Pulmonary artery endothelial cell (primary cell): ENCODE data around the gene GBP7. TPM values are rescaled to one million over a fixed set of nuclear protein-coding genes. Genes with fewer than 3 reads are reported as not detected.
A peak's percentile ranks its signal among the peaks of the same experiment; 100 is the strongest.
"Not testable (repeated sequence)": the region's sequence is repeated elsewhere in the genome, so short reads cannot be mapped to it uniquely, and the experiment has no call there.

Experiments used
- DNase-seq: peaks from one replicate; pipeline ENCODE4 v3.0.0-alpha.2; 2011; ENCODE audit warnings: low read depth, low spot score
- total RNA-seq: library from RNA; depleted of rRNA; stranded (reverse); fragments of >200 nt; gene quantifications from 2 replicates; pipeline ENCODE4 v1.2.3, GENCODE V29; 2014

The GBP7 gene, protein sequence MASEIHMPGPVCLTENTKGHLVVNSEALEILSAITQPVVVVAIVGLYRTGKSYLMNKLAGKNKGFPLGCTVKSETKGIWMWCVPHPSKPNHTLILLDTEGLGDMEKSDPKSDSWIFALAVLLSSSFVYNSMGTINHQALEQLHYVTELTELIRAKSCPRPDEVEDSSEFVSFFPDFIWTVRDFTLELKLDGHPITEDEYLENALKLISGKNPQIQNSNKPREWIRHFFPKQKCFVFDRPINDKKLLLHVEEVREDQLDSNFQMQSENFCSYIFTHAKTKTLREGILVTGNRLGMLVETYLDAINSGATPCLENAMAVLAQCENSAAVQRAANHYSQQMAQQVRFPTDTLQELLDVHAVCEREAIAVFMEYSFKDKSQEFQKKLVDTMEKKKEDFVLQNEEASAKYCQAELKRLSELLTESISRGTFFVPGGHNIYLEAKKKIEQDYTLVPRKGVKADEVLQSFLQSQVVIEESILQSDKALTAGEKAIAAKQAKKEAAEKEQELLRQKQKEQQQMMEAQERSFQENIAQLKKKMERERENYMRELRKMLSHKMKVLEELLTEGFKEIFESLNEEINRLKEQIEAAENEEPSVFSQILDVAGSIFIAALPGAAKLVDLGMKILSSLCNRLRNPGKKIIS
- not detected in 2 replicates for total RNA-seq

DNA sequence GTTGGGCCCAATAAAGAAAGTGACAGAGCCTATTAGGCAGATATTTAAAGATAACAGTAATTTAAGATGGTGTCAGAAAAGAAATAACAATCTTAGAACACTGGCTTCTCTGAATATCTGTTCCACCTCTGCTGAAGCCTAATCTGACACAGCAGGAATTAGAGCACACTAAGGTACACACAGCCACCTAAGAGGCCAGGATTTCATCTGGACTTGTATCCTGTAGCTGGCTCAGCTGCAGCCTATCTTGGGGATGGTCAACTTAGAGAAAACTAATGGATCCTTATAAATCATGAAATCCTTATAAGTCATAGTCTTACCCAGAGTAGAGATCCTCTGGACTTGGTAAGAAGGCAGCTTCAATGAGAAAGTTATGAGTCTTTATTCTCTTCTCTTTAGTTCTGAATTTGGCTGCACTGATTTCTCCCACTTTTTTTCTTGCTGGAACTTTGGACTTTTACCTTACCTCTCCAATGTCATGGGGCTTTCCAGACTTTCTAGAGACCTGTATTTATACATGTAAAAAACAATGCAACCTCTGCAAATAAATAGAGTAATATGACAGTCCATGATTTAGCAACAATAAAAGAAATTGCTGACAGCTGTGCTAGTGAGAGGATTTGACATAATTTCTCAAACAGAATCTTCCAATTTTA lies at the start of gene GBP7:
TSS of gene GBP7 (minus strand) at position 403 of the 656 bp plus-strand sequence. CDS start 4,068 bp downstream, outside the sequence.
- DNase-seq, result no peak

DNA sequence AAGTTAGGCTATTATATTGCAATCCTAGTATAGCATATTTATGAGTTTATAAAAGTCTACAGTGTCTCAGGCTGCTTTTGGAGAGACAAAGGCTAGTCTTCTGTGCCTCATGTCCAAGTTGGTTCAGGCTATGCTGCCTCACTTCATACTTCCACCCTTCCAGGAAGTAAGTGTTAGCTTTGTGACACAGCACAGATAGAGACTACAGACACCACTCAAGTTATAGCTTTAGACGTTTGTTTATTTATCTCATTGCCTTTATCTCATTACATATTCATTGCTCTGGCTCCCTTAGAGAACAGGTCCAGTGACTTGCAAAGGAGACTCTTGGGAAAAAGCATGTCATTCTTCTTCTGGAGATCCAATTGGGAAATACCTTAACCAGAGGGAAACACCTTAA lies 45.5 kb upstream of the GBP7 start:
- no peak for DNase-seq

DNA sequence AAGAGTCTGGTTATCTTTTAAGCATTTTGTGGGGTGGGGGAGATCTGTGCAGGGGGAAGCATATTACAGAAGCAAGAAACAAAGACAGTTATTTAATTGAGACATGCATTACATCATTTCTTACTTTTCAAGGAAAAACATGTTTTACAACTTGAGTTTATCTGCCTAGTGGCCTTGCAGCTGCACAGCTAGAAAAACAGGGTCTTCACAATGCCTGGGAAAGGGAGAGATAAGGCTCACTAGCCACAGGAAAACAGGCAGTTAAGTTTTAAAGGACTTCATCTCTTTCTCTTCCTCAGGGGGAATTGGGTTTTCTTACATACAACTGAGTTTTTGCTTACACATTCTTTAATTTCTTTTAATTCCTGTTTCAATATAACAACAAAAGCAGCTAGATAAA lies 44.0 kb upstream of the GBP7 start:
- DNase-seq, result not testable (repeated sequence)

DNA sequence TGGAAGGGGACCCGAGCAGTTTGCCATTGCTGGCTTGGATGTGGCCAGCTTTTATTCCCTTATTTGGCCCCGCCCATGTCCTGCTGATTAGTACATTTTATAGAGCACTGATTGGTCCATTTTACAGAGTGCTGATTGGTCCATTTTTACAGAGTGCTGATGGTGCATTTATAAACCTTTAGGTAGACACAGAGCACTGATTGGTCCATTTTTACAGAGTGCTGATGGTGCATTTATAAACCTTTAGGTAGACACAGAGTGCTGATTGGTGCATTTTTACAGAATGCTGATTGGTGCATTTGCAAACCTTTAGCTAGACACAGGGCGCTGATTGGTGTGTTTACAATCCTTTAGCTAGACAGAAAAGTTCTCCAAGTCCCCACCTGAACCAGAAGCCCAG lies 43.1 kb upstream of the GBP7 start:
- not testable (repeated sequence) for DNase-seq

DNA sequence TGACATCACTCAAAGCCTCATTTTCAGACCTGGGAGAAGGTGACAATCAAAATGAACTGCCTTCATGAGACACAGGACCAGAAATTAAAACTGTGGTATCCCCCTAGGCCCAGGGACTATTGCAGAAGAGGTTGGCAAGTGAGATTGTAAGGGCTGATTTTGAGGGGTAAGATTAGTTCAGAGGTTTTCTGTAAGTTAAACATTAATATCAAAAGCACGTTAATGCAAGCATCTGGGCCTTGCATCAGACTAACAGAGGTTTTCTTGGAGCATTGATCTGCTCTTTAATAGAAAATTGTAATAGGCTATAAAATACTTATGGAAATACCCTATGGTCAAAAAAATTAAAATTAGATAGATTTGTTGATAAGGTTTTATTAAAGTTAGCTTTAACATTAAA lies 37.5 kb upstream of the GBP7 start:
- DNase-seq, result no peak

DNA sequence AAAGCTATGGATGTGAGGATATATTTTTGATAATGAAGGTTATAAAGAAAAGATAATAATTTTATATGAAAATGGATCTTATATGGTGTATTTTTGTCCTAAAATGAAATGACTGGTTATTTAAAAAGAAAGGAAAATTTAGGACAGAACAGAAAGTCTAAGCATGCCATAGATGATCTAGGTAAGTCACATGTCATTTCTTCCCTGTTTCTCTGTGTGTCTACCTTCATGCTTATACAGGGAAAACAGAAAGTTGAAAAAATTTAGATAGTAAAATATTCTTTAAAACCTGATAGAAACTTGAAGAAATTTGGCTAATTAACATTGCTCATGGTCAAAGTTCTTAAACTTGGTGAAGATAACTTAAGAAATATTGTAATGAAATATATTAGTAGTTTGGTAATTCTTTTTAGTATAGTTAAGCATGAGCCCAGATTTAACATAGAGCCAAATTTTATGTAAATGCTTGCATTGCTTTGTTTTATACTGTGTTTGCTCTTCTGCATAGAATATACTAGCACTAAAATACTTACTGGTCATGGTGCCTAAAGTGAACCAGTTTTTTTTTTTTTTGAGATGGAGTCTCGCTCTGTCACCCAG lies 35.3 kb upstream of the GBP7 start:
- DNase-seq, result no peak

DNA sequence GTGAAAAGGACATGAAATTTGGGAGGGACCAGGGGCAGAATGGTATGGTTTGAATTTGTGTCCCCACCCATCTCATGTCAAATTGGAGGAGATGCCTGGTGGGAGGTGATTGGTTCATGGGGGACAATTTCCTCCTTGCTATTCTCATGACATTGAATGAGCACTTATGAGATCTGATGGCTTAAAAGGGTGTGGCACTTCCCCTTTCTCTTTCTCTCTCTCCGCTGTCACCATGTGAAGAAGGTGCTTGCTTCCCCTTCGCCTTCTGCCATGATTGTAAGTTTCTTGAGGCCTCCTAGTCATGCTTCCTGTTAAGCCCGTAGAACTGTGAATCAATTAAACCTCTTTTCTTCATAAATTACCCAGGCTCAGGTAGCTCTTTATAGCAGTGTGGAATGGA lies 30.6 kb upstream of the GBP7 start:
- DNase-seq, result no peak

DNA sequence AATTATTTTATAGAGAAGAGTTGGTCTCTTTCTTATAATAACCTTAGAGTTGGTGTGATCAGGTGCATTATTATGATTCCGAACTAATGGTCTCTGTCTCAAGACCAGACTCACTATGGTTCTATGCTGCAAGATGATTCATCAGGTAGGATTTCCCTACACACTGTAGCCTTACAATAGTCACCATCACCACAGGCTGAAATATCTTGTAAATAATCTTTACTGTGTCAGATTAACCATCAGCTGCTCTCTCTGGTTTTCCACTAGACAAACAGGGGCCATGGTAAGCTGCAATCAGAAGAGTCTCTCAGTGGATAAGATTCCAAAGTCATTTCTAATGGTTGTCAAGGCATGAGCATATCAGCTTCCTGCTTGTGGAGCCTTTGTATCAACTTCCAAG lies 27.4 kb upstream of the GBP7 start:
- no peak for DNase-seq

DNA sequence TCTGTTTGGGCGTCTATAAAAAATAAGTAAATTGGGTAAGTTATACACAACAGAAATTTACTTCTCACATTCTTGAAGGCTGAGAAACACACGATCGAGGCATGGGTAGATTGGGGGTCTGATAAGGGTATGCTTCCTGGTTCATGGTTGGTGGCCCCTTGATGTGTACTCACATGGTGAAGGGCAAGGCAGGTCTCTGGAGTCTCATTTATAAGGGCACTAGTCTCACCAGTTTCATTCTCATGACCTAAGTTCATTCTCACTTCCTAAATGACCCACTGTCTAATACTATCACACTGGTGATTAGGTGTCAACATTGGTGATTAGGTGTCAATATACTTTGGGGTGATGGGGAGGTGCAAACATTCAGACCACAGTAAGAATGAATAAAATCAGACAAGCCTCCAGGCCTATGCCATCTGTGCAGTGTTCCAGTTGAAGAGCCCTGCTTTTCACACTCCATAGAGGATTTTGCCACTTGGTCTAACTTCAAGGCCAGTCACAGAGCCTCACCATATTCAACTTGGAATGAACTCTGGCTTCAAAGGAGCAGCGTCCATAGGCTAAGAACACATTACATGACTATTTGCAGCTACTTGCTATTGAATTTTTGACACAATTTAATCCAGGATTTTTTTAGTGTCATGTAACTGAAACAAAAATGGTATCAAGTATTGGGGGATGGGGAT lies 25.4 kb upstream of the GBP7 start:
- DNase-seq, result no peak

DNA sequence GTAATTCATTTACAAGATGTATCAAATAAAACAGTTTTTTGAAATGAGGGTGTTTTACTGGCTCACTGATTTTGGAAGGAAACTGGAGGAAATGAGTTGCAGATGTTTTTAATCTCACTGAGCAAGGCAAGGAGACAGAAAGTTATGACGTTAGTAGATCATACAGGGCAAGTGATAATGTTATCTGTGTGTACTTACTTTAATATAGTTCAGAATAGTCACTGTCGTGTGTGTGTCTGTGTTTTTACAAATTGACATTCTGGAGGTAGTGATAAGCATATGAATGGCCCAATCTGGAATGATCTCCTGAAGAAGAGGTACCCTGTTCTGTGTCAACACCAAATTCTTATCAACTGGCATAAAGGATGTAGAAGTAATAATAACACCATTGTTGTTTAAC lies 24.9 kb upstream of the GBP7 start:
- DNase-seq, result no peak

DNA sequence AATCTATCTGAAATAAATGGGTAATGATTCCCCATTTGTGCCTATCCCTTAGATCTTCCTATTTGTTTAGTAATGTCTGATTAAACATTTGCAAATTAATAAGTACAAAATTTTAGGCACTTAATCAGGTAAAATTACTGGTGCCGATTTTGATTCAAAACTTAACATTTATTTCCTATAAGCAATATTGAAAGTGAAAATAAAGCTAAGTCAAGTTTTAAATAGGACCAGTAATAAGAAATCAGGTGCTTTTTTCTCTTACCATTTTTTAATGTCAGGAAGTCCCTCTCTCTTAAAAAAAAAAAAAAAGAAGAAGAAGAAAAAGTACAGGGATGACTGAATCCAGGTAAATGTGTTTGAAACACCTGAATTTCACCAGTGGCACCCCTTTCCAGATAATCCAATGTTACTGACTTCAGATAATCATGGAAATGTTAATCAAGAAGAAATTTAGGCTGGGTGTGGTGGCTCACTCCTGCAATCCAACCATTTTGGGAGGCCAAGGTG lies 23.8 kb upstream of the GBP7 start:
- no peak for DNase-seq

DNA sequence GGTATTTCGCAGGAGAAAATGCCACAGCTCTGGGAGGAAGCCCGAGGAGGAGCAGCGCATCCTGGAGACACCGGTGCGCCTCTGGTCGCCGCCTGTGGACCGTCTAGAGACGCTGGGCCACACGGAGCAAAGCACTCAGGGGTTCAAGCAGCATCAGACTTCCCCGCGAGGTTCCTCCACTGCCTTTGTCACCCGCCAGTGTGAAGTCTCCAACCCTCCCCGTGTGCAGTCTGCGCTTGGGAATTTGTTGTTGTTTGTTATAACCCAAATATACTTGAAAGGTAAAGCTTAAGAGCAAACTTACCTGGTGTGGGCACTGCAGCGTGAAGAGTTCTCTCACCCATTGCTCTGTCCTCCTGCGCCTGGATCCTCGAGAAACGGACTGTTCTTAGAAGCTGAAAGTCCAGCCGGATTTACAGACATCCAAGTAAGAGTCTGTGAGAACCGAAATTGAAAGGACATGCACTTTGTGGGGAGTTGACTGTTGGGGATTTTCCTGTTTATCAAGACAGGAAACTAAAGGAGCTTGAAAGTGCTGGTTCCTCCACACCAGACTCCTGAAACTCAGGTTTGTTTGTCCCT lies 22.8 kb upstream of the GBP7 start, which contains the start of gene GBP4:
TSS of gene GBP4 (minus strand) at position 452 of the 582 bp plus-strand sequence. CDS start at position 344, 108 bp downstream.
- peak; percentile 8 for DNase-seq

DNA sequence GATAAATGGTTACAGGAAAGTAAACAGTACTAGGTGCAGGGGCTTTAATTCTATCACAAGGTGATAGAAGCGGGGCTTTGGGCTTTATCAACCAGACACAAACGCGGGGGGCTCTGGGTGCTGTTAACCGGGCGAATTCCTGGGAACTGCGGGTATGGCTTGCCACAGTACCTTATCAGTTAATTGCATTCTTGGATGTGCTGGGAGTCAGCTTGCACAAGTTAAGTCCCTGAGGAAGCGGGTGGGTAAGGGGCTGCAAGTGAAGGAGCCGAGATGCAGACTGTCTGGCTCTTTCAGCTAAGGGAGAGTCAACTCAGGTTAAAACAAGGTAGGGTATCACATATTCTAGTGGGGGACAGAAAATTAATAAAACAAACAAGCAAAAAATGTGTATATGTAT lies 22.3 kb upstream of the GBP7 start:
- DNase-seq, result no peak

DNA sequence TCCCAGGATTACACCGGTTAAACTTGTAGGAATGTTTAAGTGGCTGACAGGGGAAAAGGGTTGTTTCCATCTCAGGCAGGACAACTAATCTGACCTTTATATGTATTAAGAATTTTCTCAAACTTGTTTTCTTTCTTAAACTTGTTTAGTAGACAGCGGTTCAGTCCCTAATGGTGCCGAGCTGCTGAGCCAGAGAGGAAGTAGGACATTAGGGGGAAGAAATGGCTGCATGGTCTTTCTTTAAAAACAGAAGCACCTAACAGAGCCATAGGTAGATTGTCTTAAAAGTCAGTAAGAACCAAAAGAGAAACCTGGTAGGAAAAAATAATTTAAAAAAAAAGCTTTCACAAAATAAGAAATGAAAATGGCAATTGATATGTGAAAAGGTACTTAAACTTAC lies 19.7 kb upstream of the GBP7 start:
- DNase-seq, result no peak

DNA sequence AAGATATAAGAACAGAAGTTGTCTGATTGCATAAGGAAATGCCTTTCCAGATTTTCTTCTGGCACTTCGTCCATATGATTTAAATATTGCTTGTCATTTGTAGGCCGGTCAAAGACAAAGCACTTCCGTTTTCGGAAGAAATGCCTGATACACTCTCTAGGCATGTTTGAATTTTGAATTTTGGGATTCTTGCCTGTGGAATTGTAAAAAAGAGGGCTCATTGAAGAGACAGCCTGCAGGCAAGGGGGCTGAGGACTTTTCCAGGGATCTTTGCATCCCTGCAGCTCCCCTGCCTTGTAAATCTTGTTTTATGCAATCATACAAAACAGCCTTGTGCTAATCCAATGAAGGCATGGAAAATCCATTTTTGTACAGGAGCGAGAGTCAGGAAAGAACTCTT lies 15.5 kb upstream of the GBP7 start:
- DNase-seq, result no peak

DNA sequence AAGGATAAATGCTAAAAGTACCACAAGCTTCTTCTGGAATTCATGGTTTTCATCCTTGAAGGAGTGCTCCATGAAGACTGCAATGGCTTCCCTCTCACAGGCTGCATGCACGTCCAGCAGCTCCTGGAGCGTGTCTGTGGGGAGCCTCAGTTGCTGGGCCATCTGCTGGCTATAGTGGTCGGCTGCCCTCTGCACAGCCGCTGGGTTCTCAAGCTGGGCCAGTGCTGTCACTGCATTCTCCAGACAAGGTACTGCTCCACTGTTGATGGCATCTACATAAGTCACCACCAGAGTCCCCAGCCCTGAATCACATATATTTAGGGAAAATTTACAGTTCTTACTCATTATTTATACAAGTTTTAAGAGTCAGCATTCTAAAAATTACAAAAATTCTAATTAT lies 14.2 kb upstream of the GBP7 start:
- DNase-seq, result no peak

DNA sequence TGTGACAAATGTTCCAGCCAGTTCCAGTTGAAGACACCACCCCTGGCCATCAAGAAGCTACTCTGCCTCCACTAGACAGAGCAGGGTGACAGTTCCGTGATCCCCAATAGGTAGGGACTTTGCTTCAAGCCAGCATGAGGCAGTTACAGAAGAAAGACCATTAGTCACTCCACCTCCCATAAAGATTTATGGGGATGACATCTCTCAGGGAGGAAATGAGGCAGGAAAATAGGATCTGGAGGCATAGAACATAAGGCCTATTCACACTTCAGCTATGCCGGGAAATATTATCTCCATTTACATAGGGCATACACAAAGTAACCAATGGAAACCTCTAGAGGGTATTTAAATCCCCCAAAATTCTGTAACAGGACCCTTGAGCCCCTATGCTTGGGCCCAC lies 3.5 kb upstream of the GBP7 start:
- no peak for DNase-seq

DNA sequence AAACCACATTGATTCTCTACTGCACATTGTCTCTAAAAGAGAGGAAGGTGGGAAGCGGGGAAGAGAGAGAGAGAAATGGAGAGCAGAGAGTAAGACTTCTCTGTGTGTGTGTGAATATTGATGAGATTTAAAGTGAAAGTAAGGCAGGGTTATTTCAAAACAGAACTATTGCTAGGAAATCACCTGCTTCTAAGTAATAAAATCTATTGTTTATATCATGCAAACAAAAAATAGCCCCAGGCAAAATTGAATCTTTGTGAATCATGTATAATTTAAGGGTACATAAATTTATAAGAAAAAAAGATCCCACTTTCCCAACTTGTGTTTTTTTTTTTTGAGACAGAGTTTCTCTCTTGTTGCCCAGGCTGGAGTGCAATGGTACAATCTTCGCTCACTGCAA lies 1.2 kb upstream of the GBP7 start:
- DNase-seq, result no peak

DNA sequence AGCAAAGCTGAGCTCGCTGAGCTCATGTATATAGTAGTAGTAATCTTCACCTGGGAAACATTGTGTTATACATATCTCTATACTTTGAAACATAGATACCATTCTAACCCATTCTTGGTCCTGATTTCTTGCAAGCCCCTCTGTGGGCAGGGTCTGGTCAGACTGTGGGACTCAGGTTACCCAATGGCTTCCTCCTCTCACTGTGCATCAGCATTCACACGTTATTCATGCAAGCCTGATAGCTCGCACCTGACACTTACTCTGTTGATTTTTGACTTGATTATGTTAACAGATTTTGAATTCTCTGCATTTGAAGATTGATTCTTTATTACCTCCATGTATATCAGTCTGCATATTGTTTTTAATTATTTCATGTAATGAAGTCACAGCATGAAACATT lies 1.3 kb downstream of the GBP7 start:
- DNase-seq, result no peak

DNA sequence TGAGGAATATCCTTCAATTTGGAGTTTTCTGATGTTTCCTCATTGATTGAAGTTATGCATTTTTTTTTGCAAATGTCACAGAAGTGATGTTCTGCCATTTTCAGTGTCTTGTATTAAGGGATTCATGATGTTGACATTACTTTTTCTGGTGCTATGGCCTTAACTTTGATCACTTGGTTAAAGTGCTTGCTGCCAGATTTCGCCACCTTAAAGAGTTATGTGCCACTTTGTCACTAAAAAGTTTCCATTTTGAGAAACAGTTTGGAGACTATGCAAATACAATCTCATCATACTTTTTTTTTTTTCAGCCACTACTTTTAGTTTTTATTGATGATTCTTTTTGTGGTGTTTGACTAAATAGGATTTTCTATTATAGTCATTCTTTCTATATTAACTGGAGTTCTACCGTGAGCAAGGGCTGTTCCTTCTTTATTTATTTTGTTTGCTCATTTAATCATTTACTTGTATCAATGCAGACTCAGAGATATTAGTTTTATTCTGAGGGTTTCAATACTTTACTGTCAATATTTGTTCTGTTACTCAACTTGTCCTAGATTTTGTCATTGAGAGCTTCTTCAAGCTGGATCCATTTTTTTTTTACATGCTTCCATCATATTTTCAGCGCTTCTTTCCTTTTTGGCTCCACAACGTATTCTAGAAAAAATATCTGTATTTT lies 3.2 kb downstream of the GBP7 start:
- no peak for DNase-seq
